ENCODE data around the gene PDZD2.
A peak's percentile ranks its signal among the peaks of the same experiment; 100 is the strongest.
"Not testable (repeated sequence)": the region's sequence is repeated elsewhere in the genome, so short reads cannot be mapped to it uniquely, and the experiment has no call there.

Gene PDZD2

DNA sequence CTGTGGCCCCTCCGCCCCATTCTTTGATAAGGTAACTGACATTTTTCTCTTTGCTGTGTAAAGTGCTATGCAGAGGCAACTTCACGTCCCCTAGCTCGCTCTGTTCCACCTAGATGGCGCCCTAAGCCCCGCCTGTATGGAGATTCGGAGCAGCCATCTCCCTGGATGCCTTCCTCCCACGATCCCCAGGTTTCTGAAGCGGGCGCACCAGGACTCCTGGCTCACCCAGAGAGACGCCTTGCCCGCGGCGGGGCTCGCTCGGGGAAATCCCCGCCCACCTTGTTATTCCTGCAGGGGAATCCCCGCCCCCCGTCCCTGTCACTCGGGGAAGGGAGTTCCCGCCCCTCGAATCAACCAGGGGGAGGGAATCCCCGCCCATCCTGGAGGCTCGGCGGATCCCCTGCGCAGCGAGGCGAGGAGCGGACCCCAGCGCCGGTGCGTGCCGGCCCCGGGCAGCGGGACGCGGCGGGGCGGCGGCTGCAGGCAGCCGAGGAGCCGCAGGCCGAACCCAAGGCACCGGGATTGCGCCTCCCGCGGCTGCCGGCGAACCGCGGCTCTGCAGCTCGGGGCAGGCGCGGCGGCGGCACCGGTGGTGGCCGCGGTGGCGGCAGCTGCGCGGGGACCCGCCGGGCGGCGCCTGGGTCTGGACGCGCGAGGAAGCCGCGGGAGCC, at the start of gene PDZD2:
Gene PDZD2 (plus strand): TSS at position 384 of the 671 bp plus-strand sequence.
- peak; percentile 78 to 86 for DNase-seq

- DNase-seq, result no peak
These were observed 45.3 kb upstream of the PDZD2 start for GRCh38 chr5:31593665-31594064.

- no peak for DNase-seq
These were observed 42.6 kb upstream of the PDZD2 start for GRCh38 chr5:31596354-31596753.

DNA sequence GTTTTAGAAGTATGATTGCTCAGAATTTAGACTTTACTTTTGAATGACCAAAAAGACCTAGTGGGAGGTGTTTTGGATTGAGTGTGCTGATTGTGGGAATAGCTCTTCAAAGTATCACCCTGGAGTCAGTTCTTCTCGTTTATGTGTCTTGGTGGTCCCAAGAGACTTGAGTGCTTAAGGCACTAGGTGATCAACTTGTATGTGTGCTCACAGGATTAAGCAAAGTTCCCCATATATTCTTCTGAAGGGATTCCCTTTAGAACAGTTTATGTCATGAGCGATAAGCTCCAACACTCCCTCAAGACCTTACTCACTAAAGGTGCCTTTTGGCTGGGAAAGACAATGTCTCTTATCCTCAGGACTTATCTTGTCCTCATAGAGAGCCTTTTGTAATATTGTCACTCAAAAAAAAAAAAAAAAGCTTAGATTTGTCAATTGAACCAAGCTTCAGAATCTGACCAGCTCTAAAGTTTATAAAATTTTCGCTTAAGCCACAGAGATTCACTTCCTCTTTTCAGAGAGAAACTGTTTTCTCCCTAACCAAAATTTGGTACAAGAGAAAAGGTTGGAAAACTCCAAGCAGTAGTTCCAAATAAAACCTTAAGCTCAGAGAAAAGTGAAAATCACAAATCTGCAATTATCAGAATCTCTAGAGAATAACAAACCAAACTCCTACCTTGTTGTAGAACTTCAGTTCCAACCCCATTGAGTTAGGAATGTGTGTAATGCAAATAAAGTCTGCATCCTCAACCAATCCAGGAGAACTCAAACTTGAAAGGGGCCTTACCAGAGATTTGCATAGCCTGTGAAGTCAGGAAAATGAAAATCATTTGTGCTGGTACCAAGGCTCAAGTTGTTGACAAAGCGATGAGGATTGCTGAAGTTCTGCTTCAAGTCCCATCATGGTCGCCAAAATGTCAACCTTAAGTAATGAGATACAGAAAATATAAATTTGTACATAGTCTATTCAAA, 40.0 kb upstream of the PDZD2 start:
- no peak for DNase-seq

- DNase-seq, result not testable (repeated sequence)
These were observed 36.6 kb upstream of the PDZD2 start for GRCh38 chr5:31602305-31602704.

DNA sequence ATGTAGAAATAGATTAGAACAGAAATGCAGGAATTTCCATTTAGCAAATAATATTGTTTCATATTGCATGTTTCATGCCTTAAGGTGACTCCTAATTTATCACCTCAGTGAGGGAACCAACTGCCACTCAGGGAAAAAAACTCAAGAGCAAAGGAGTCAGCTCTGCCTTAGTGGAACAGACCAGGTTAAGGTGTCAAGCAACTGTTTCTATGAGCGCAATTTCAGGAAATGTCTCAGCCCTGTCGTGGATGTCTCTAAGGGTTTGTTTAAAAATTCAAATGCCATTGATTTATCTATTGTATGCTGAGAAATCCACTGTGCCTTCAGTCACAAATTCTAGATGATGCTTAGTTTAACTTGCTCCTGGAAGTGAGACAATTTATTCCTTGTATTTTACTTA, 34.7 kb upstream of the PDZD2 start:
- no peak for DNase-seq

GRCh38 chr5:31604644-31605043, 34.3 kb upstream of the PDZD2 start:
- DNase-seq, result no peak

DNA sequence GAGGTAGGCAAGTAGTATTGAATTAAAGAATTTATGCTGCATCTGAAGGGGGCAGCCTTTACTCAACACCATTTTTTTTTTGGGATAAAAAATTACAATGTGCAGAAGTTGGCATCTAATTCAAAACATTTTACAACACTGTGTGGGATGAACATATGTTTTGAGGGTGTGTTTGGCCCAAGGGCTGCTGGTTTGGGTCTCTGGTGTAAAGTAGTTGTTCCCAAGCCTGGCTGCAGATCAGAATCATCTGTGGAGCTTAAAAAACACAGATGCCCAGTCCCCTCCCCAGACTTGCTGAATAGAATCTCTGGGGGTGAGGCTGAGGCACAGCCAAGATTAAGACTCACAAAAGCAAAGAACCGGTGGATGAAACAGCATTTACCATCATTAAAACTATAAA, 33.0 kb upstream of the PDZD2 start:
- no peak for DNase-seq

- no peak for DNase-seq
These were observed 31.4 kb upstream of the PDZD2 start for GRCh38 chr5:31607546-31607945.

DNA sequence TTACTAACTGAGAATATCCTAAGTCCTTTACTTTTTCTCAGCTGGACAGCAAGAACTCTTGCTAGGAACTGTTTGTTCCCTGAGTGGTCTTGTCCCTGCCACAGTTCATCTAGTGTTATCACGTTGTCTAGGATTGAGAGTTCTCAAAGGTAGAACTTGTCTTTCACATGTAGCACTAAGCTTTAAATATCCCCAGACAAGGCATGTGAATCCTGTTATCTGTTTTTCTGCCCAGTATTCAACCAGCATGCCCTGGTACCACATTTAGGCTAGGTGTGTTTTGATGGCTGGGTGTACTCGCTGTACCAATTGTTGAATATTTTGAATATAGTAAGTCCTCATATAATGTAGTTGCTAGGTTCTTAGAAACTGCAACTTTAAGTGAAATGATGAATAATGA, 27.9 kb upstream of the PDZD2 start:
- no peak for DNase-seq

DNA sequence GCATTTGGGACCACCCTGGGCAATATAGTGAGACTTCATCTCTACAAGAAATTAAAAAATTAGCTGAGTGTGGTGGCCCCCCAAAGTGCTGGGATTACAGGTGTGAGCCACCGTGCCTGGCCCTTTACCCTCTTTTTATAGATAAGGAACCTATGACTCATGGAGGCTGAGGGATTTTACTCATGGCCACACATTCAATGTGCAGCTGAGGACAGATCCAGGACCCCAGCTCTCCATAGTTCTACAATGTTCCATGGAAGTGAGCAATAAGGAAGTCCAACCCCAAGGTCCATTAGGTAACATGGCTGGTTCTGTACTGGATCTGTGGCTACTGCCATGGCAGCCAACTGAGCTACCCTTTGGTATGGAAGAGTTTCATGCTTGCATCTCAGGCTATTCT, 25.3 kb upstream of the PDZD2 start:
- DNase-seq, result no peak

GRCh38 chr5:31614151-31615020, 24.5 kb upstream of the PDZD2 start:
- no peak for DNase-seq

- DNase-seq, result no peak
These were observed 21.1 kb upstream of the PDZD2 start for GRCh38 chr5:31617867-31618266.

DNA sequence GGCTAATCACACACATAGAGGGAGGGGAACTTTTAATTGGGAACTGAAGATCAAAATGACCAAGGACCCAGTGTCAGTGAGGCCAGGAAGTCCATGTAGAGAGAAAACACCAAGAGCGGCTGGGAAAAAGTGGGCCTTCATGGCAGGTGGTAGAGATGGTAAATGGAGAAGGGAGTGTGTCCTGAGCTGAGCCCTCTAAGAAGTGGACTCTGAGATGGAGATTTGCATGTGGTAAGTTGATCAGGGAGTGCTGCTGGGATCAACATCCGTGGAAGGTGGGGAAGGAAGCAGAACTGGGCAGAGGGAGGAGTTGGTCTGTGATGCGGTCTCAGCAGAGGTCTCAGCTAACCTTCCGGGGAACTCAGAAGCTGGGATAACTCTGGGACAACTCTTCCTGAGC, 18.9 kb upstream of the PDZD2 start:
- DNase-seq, result no peak

DNA sequence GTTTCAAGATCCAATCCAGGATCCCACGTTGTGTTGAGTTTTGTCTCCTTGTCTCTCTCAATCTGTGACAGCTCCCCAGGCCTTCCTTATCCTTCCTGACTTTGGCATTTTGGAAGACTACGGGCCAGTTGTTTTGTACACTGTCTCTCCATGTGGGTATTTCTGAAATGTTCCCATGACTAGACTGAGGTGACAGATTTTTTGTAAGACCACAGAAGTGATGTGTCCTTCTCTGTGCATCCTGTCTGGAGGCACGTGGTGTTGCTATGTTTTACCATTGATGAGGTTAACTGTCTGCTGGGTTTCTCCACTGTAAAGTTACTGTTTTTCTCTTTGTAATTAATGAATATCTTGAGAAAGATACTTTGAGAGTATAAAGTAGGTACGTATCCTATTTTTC, 15.7 kb upstream of the PDZD2 start:
- DNase-seq, result no peak

- no peak for DNase-seq
These were observed 13.5 kb upstream of the PDZD2 start for GRCh38 chr5:31625394-31625793.

DNA sequence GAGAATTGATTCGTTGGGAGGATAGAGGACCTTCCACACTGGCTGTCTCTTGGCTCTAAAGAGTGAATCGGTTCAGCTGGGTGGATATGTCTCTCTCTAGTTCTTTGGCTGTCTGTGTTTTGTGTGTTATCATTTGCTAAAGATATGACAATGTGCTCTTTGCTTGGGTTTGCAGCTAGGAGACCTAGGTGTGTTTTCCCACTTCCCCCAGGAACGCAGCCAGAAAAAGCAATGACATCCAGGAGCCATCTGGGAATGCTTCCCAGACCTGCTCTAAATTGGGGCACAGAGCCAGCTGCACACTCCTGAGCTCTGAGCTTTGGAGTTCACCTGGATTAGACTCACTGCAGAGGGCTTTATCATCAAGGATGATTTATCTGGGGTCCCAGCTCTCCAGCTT, 12.8 kb upstream of the PDZD2 start:
- no peak for DNase-seq

DNA sequence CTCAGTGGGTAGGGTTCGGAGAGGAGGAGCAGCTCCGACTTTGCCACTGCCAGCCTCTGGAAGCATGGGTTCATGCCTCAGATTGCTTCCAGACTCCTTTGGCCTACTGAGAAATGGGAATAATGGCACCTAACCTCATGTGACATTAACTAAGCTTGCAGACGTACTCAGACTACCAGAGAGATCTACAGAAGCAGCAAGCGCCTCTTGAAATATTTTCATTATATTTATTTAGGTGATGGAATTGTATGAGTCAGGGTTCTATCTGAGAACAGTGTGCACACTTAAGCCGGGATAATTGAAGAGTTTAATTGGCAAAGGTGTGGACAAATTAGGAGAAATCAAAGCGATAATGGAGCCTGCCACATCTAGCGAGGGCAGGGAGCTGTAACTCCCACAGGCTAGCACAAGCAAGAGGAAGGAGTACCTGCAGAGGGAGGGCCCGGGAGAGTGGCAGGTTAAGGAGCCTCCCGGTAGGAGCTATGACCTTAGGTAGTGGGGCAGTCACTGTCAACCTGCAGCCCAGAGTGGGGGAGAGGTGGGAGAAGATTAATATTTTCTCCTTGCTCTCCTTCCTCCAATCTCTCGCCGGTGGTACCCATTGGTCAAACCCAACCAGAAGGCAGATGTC, 12.2 kb upstream of the PDZD2 start:
- DNase-seq, result no peak

GRCh38 chr5:31630931-31631330, 8.0 kb upstream of the PDZD2 start:
- no peak for DNase-seq

- DNase-seq, result no peak
These were observed 6.5 kb upstream of the PDZD2 start for GRCh38 chr5:31632460-31632859.

DNA sequence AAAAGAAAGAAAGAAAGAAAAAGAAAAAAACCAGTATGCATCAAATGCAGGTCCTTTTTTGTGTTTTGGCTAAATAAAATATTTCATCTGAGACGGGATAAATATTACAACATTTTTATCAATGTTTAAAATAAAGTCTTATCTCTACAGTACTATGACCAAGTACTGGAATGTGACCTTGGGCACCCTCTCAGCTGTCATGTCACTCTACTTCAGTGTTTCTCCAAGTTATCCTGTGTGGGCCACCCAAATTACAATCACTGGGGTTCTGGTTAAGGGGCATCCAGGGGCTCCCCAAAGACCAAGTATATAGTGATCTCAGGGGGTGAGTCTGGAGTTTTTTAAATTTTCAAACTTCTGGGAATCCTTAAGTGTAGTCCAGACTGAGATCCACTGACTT, 3.5 kb upstream of the PDZD2 start:
- DNase-seq, result no peak

- DNase-seq, result no peak
These were observed 1.1 kb upstream of the PDZD2 start for GRCh38 chr5:31637851-31638250.

DNA sequence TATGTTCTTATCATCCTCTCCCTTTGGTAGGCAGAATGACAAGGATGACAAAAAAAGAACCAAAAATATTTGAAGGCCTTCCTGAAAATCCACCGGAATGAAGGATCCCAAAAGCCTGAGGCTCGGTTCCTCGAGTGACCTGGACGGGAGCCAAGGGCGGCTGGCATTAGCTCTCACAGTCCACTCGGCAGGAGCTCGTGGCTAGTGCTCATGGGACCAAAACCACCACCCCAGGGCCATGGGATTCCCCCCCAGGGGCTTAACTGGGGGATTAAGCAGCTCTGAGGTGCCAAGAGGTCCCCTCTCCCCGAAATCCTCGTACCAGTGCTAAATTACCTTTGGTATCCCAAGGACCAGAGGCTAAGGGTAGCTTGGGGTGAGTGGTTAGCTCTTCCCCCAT, 586 bp upstream of the PDZD2 start:
- no peak for DNase-seq
